KOPT-K1 (cell line): ENCODE data around the gene TMEM117.
"Not testable (repeated sequence)": the region's sequence is repeated elsewhere in the genome, so short reads cannot be mapped to it uniquely, and the experiment has no call there.

Experiments
- H3K27ac ChIP-seq: fragments of 200-600 bp; sonication (generic); 2 replicates; pipeline ENCODE4 v1.5.1; 2016; ENCODE audit warnings: antibody characterized with exemption, mild to moderate bottlenecking, low read depth, low read length; ENCODE audit not compliant: poor library complexity, severe bottlenecking
- H3K36me3 ChIP-seq: fragments of 200-600 bp; sonication (generic); 2 replicates; pipeline ENCODE4 v1.5.1; 2017; ENCODE audit warnings: antibody characterized with exemption, mild to moderate bottlenecking, low read length, moderate library complexity; ENCODE audit not compliant: insufficient read depth
- H3K9me3 ChIP-seq: fragments of 200-600 bp; sonication (generic); 2 replicates; pipeline ENCODE4 v1.5.1; 2017; ENCODE audit warnings: antibody characterized with exemption, low read length, mild to moderate bottlenecking; ENCODE audit not compliant: insufficient read depth, poor library complexity, severe bottlenecking

The TMEM117 gene

GRCh38 chr12:44358636-44359035 is 522.8 kb downstream of the TMEM117 start:
- no peaks in the 10 kb centered on the region for H3K36me3 ChIP-seq
- H3K27ac ChIP-seq = no peak overlapping the region
- H3K9me3 ChIP-seq = no peaks in the 10 kb centered on the region

- no peaks in the 10 kb centered on the region for H3K9me3 ChIP-seq
- H3K27ac ChIP-seq = no peak overlapping the region
- no peaks in the 10 kb centered on the region for H3K36me3 ChIP-seq
These were observed 527.1 kb downstream of the TMEM117 start for GRCh38 chr12:44362947-44363346.

- no peaks in the 10 kb centered on the region for H3K9me3 ChIP-seq
- no peak overlapping the region for H3K27ac ChIP-seq
- H3K36me3 ChIP-seq = no peaks in the 10 kb centered on the region
These were observed 531.3 kb downstream of the TMEM117 start for GRCh38 chr12:44367136-44367535.

- Histone ChIP-seq H3K36me3 (no peaks in the 10 kb centered on the region), H3K27ac (no peak overlapping the region), H3K9me3 (no peaks in the 10 kb centered on the region)
These were observed 532.0 kb downstream of the TMEM117 start for GRCh38 chr12:44367916-44368315.

- H3K27ac ChIP-seq = no peak overlapping the region
- H3K36me3 ChIP-seq = no peaks in the 10 kb centered on the region
These were observed 534.1 kb downstream of the TMEM117 start for GRCh38 chr12:44369998-44370397.

GRCh38 chr12:44370982-44371381 is 535.1 kb downstream of the TMEM117 start:
- H3K36me3 ChIP-seq = no peaks in the 10 kb centered on the region
- H3K27ac ChIP-seq = no peak overlapping the region
- no peaks in the 10 kb centered on the region for H3K9me3 ChIP-seq

More at GRCh38 chr12:44369998-44370397, 534.1 kb downstream of the TMEM117 start:
- H3K9me3 ChIP-seq = no peaks in the 10 kb centered on the region

GRCh38 chr12:44372259-44372658 is 536.4 kb downstream of the TMEM117 start:
- Histone ChIP-seq H3K36me3 (no peaks in the 10 kb centered on the region), H3K9me3 (no peaks in the 10 kb centered on the region), H3K27ac (no peak overlapping the region)

GRCh38 chr12:44375694-44376093 is 539.8 kb downstream of the TMEM117 start:
- Histone ChIP-seq H3K27ac (no peak overlapping the region), H3K36me3 (no peaks in the 10 kb centered on the region), H3K9me3 (no peaks in the 10 kb centered on the region)

- Histone ChIP-seq H3K27ac (no peak overlapping the region), H3K9me3 (no peaks in the 10 kb centered on the region), H3K36me3 (no peaks in the 10 kb centered on the region)
These were observed 541.7 kb downstream of the TMEM117 start for GRCh38 chr12:44377443-44378187.

- H3K9me3 ChIP-seq, H3K36me3 ChIP-seq, H3K27ac ChIP-seq: not testable (repeated sequence)
These were observed 543.2 kb downstream of the TMEM117 start for GRCh38 chr12:44379113-44379512.

- Histone ChIP-seq H3K9me3 (no peaks in the 10 kb centered on the region), H3K36me3 (no peaks in the 10 kb centered on the region), H3K27ac (no peak overlapping the region)
These were observed 544.0 kb downstream of the TMEM117 start for GRCh38 chr12:44379831-44380230.

- Histone ChIP-seq H3K9me3 (no peaks in the 10 kb centered on the region), H3K36me3 (no peaks in the 10 kb centered on the region), H3K27ac (no peak overlapping the region)
These were observed 545.0 kb downstream of the TMEM117 start for GRCh38 chr12:44380861-44381260.

- Histone ChIP-seq H3K36me3 (no peaks in the 10 kb centered on the region), H3K27ac (no peak overlapping the region), H3K9me3 (no peaks in the 10 kb centered on the region)
These were observed 545.5 kb downstream of the TMEM117 start for GRCh38 chr12:44381341-44381740.

- no peaks in the 10 kb centered on the region for H3K9me3 ChIP-seq
- H3K27ac ChIP-seq = no peak overlapping the region
- no peaks in the 10 kb centered on the region for H3K36me3 ChIP-seq
These were observed 548.3 kb downstream of the TMEM117 start for GRCh38 chr12:44384136-44384535.

GRCh38 chr12:44385964-44386363 is 550.1 kb downstream of the TMEM117 start:
- no peak overlapping the region for H3K27ac ChIP-seq
- no peaks in the 10 kb centered on the region for H3K36me3 ChIP-seq
- no peaks in the 10 kb centered on the region for H3K9me3 ChIP-seq

- no peaks in the 10 kb centered on the region for H3K36me3 ChIP-seq
- no peaks in the 10 kb centered on the region for H3K9me3 ChIP-seq
- no peak overlapping the region for H3K27ac ChIP-seq
These were observed 551.7 kb downstream of the TMEM117 start for GRCh38 chr12:44387581-44387980.
